Fibroblast of skin of left biceps (primary cell): ENCODE measurements around the gene GABARAP.

Experiments used
- DNase-seq, 2 experiments: peaks; one replicate each; pipeline ENCODE4 v3.0.0-alpha.2; 2013; ENCODE audit warnings: low read depth in 2 of 2

Gene GABARAP

DNA sequence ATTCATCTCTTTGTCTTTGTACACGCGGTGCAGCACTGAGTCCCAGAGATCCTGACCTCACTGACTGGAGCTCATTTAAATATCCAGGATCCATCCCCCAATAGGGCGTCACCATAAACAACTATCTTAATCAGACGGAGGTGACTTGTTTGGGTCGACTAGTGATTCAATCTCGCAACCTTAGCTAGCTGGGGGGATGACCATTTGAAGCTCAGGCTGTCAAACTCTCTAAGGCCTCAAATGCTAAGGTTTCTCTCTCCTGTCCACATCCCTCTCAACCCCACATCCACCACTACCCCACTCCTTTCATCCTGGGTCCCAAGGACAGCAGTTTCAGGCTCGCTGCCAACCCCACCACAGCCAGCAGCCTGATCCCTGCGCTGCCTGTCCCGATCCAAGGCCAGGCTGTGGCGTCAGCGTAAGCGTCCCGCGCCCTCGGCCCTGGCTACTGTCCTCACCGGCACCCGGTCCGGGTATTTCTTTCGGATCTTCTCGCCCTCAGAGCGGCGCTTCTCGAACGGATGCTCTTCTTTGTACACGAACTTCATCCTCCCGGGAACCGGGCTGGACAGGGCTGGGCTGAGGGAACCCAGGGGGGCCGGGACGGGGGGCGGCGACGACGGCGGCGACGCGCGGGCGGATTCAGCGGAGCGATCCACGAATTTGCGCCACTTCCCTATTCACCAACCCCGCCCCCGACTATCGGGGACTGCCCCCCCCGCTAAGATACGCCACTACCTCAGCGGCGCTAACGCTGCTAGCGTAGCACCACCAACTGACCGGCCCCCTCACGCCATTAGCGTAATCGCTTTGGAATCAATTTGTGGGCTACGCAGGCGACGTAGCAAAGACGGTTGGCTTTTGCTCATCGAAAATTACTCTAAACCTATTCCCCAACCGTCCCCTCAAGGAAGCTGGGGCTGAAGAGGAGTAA is at the start of gene GABARAP:
TSS of gene GABARAP (minus strand) at position 667 of the 934 bp plus-strand sequence. CDS start at position 548, 119 bp downstream.
- DNase-seq, result peak; percentile 81 to 84

- DNase-seq, result no peak
Measured at GRCh38 chr17:7290685-7291084, 48.4 kb upstream of the GABARAP start.

GRCh38 chr17:7290166-7290565 is 47.9 kb upstream of the GABARAP start:
- no peak for DNase-seq

GRCh38 chr17:7289256-7290032 is 47.2 kb upstream of the GABARAP start:
- no peak for DNase-seq

DNA sequence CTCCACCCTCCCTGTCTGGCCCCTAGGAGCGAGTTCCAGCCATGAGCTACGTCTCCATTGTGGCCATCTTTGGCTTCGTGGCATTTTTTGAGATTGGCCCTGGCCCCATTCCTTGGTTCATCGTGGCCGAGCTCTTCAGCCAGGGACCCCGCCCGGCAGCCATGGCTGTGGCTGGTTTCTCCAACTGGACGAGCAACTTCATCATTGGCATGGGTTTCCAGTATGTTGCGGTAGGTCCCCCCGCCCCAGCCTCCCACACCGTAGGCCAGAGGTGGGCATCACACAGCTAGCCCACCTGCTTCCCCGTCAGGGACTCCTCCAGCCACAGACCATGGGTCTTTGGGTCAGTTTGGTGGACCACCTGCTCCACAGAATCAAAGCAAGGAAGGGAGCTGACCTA is 43.4 kb upstream of the GABARAP start:
- no peak for DNase-seq

GRCh38 chr17:7284911-7285310 is 42.7 kb upstream of the GABARAP start:
- no peak for DNase-seq

DNA sequence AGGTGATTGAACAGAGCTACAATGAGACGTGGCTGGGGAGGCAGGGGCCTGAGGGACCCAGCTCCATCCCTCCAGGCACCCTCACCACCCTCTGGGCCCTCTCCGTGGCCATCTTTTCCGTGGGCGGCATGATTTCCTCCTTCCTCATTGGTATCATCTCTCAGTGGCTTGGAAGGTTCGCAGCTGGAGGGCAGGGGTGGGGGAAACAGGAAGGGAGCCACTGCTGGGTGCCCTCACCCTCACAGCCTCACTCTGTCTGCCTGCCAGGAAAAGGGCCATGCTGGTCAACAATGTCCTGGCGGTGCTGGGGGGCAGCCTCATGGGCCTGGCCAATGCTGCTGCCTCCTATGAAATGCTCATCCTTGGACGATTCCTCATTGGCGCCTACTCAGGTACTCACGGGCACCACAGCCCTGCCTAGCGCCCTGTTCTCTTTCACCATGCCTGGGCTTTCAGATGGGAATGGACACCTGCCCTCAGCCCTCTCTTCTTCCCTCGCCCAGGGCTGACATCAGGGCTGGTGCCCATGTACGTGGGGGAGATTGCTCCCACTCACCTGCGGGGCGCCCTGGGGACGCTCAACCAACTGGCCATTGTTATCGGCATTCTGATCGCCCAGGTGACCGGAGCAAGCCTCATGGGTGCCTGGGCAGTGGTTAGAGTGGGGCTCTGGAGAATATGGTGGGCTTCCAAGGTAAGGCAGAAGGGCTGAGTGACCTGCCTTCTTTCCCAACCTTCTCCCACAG is 41.4 kb upstream of the GABARAP start:
- no peak for DNase-seq

- DNase-seq, result no peak
Measured at GRCh38 chr17:7282752-7283321, 40.6 kb upstream of the GABARAP start.

DNA sequence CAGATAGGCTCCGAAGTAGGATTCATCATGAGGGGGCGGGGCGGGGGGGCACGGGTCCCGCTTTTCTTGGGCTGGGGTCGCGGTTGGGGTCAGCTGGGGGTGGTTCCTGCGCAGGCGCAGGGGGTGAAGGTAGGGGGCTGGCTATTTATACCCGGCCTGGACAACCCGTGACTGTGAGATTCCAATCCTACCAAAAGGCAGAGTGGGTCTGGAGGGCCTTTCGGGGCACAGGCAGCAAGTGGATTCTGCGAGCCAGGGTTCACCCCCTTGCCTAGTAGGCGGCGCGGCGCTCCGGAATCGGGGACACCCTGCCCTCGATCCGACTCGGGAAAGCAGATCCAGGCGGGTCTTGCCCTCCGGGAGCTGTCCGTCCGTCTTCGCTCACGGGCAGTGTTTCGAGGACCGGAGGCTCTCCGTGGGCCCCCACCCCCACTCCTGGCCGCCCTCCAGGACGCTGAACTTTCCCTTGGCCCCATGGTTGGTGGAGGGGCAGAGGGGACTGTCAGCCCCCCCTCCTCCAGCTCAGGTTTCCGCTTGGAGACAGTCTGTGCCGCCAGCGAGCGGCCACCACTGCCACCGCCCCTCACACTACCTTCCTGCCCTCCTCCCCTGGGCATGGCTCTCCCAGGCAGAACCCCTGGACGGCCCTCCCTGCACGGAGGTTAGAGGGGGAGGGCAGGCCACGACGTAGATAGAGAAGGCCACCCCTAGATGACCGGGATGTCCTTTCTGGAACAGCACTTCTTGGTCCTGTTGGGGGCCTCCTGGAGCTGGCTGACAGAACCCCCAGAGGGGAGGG is 39.9 kb upstream of the GABARAP start:
- no peak for DNase-seq

GRCh38 chr17:7281074-7281952 is 39.1 kb upstream of the GABARAP start, which contains the start of gene SLC2A4:
Gene SLC2A4, plus strand, starts transcription at chr17:7281718. Its CDS starts 217 bp downstream, at chr17:7281935.
- peak; percentile 79 for DNase-seq

GRCh38 chr17:7280519-7281073 is 38.3 kb upstream of the GABARAP start:
- DNase-seq, result peak; percentile 20

GRCh38 chr17:7279448-7279847 is 37.2 kb upstream of the GABARAP start:
- no peak for DNase-seq

- DNase-seq, result no peak
Measured at GRCh38 chr17:7266784-7267183, 24.5 kb upstream of the GABARAP start.

DNA sequence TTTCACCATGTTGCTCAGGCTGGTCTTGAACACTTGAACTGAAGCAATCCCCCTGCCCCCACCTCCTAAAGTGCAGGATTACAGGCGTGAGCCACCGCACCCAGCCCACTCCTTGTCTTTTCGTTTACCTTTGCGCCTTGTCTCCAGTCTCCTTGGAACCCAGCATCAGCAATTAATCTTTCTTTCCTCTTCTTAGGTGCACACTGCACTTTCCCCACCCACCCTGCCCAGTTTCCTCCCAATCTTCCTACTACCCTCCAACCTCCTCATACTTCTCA is 21.5 kb upstream of the GABARAP start:
- no peak for DNase-seq

DNA sequence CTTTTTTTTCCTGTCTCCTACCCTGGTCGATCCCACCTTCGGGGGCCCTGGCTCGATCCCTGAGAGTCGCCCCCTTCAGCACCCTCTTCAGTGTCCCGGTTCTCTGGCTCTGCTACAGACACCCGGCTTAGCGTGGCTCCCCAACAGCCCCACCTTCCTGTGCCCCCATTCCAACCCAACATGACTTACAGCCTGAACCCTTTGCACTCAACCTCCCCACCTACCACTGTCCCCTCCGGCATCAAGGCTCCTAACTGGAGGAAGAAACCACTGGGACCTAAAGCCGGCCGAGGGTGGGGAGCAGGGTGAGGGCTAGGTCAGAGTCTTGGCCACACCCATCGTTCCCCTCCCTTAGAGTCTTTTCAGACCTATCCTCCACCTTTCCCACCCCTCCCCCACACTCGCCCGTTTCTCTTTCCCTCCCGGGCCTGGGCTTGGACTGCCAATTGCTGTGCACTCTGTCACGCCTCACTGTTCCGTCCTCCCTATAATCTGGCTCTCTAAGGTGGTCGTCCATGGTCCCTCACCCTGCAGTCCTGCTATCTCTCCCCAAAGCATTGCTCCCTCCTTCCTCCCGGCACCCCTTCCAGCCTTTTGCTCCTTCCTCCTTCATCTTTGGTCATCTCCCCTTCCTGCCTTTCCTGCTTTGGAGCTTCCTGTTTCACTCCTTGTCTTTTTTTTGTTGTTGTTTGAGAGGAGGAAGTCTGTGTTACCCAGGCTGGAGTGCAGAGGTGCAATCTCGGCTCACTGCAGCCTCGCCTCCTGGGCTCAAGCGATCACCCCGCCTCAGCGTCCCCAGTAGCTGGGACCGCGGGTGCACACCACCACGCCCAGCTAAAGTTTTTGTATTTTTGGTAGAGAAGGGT is 20.9 kb upstream of the GABARAP start:
- DNase-seq, result no peak

DNA sequence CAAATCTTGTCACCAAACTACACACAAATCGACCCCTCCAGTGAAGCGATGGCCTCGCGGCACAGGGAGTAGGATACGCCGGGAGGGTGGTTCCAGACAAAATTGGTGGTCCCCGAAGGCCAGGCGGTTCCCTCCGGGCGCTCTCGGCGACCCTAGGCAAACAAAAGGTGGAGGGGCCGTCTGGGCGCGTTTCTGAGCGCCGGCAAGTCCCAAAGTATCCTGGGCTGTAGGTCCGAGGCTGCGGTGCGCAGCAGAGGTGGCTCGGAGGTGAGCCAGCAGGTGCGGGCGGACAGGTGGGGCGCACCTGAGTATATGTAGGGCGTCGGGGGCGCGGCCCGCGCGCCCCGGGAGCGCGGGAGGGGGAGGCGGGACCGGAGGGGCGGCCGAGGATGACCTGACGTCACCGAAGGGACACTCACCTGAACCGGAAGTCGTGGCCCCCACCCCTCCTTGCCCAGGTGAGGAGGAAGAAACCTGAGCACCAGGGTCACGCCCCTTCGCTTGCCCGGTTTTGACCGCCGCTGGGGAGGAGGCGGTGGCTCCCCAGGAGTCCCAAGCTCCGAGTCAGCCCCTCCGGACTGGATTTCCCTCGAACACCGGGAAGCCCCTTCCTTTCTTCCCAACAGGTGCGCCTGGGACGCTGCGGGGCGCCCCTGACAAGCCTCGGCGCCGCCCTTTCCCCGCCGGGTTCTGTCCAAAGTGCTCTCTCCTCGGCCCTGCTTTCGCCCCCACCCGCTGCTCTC is 20.1 kb upstream of the GABARAP start, which contains the start of gene CLDN7:
TSS of gene CLDN7 (minus strand) at position 287 of the 743 bp plus-strand sequence. CDS start 435 bp downstream, outside the sequence.
- no peak for DNase-seq

GRCh38 chr17:7261379-7262191 is 19.3 kb upstream of the GABARAP start:
- no peak for DNase-seq
